Left colon (tissue), 2 donors: ENCODE results near the gene LBH. TPM values are rescaled to one million over a fixed set of nuclear protein-coding genes. Genes with fewer than 3 reads are reported as not detected.

Experiments
- ATAC-seq: fragments of 200-7000 bp; cut with Tn5 transposase; one replicate; pipeline ENCODE4 v1.9.1; 2020; ENCODE audit warnings: mild to moderate bottlenecking, moderate library complexity
- DNase-seq, 2 donors: peaks; one replicate each; pipeline ENCODE4 v3.0.0-alpha.2; 2020
- intact Hi-C, 2 donors: fragments of 100-400 bp; cut with DNase I in 1 of 2; cut with micrococcal nuclease in 1 of 2; formaldehyde crosslinking; loops; one replicate each; pipeline versions ENCODE4 v1.11.2 to v1.14.0; 2022; cut with DNase I, micrococcal nuclease
- total RNA-seq, 2 donors: library from RNA; stranded (reverse); fragmentation: NEBNext Ultra II Directional; extraction: Animal tissue kit (Norgen Biotek cat#: 25700); gene quantifications; one replicate each; pipeline ENCODE4 v1.2.1, GENCODE V29; 2021
- donor health status: DM: no; HTN: no; CAD: no.
- donor health status: DM: yes; HTN: yes; CAD: no.

Gene LBH
- total RNA-seq, 2 donors from 2014 or later = 7.5 to 14.5 TPM

DNA sequence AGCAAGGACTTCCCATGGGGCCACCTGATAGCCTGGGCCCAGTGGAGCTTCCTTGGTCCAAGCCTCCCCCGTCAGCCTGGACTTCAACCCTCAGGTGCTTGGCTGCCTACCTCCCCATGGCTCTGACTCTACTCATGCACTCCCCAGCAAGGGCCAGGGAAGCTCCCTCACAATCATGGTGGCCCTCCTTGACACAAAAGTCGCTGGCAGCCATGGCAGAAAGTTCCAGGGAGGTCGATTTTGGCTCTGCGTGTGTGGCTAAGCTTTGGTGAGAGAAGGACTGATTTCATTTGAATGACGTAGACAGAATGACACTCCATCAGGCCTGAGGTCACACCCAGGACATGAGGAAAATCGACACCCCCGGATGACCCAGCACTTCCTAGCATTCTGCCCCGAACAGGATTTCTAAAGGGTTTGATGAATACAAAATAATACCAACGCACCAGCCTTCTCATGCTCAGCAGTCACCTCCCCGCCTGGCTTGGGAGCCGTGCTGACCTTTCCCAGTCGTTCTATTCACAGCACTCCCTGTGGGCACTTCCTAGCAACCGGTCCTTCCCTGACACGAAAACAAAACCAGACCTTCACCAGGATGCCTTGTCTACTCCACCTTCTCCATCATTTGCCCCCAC lies 52.7 kb downstream of the LBH start:
- intact Hi-C loops = no loop called here

DNA sequence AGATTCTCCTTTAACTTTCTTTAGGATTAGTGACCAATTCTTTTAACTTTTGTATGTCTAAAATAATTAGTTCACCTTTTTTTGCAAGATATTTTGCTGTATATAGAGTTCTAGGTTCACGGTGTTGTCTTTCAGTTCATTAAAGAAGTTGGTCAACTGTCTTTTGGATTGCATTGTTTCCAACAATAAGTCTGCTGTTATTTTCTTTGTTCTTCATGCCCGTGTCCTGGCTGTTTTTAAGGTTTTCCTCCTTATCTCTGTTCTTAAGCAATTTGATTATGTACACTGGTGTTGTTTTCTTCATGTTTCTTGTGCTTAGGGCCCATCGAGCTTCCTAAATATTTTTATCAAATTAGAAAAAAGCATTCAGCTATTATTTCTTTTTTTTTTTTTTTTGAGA lies 54.4 kb downstream of the LBH start:
- ATAC-seq (no peak), DNase-seq (no peak)
- intact Hi-C loops = no loop called here

More for the DNA sequence above, 52.7 kb downstream of the LBH start:
- ATAC-seq (no peak), DNase-seq (no peak)

GRCh38 chr2:30287190-30287840 lies 56.0 kb downstream of the LBH start:
- no peak for DNase-seq
- intact Hi-C loops = no loop called here
- ATAC-seq = no peak

GRCh38 chr2:30287857-30288513 lies 56.7 kb downstream of the LBH start:
- ATAC-seq = no peak
- intact Hi-C loops = no loop called here
- DNase-seq = no peak

- DNase-seq = no peak
- intact Hi-C loops = no loop called here
- no peak for ATAC-seq
Measured at GRCh38 chr2:30288561-30288960, 57.2 kb downstream of the LBH start.

GRCh38 chr2:30293303-30293921 lies 62.1 kb downstream of the LBH start:
- ATAC-seq (peak; percentile 23), DNase-seq (no peak)
- intact Hi-C loops = no loop called here

- ATAC-seq = no peak
- intact Hi-C loops = no loop called here
- no peak for DNase-seq
Measured at GRCh38 chr2:30294133-30294532, 62.8 kb downstream of the LBH start.

- no peak for DNase-seq
- intact Hi-C loops = no loop called here
- no peak for ATAC-seq
Measured at GRCh38 chr2:30296496-30296895, 65.2 kb downstream of the LBH start.

GRCh38 chr2:30298302-30298701 lies 67.0 kb downstream of the LBH start:
- DNase-seq = no peak
- no peak for ATAC-seq
- intact Hi-C loops = no loop called here

DNA sequence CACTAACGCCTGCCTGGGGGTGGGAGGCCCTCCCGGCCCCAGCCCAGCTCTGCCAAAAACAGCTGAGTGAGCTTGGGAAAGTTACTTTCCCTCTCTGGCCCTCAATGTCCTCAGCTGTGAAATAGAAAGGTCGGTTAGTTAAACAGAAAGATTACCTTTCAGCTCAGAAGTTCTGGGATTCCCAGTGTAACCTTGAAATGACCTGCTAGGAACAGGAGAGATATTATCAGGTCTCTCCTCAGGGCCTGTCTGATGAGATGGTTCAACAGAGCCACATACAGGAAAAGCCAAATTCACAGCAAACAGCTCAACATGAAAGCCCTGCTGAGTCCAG lies 68.8 kb downstream of the LBH start:
- intact Hi-C loops = no loop called here
- ATAC-seq = no peak
- DNase-seq = no peak

DNA sequence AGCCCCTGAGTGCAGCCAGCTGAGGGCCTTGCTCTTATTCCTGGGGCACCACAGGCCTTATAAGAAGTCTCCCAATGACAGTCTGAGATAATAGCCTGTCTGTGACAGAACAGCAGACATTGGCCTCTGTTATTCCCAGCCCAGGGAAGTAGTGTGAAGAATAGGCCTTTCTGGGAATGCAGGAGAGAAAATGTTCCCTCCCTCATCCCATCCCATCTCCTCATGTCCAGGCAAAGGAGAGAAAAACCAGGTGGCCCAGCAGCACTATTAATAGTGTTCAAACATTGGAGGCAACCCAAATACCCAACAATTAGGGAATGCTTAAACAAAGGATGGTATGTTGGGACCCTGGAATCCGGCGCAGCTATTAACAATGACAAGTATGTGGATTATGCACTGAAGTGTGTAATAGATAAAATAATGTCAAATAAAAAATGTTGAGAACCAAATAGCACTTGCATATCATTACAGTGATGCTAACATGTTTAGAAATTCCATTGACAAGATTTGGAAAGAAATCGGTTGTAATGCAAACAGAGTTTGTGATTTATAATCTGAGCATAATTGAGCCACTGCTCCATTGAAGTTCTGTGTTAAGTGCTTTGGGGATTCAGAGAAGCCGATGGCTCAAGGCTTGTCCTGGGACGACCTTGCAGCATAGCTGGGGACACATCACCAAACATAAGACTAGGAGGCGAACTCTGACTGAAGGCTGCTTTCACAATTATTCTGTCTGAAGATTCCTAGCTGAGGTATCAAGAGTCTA lies 69.3 kb downstream of the LBH start:
- DNase-seq = no peak
- intact Hi-C loops = no loop called here
- ATAC-seq = no peak

DNA sequence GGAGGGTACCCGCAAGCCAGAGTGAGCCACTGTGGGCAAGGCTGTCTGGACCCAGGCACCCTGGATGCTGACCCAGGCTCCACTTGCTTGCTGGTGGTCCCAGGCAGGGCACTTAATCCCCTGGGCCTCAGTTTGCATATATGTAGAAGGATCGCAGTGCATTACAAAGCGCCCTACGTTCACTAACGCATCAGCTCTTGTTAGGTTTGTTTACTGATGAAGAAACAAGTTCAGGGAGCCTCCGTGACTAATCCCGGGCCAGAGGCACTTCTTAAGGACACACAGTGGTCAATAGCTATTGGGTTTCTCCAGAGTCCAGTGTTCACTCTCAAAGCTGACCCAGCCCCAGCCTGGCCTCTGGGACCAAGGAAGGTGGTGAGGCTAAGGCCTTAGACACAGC lies 70.2 kb downstream of the LBH start:
- intact Hi-C loops = no loop called here
- DNase-seq = no peak
- no peak for ATAC-seq

GRCh38 chr2:30302566-30302965 lies 71.2 kb downstream of the LBH start:
- no peak for ATAC-seq
- intact Hi-C loops = no loop called here
- DNase-seq = no peak

DNA sequence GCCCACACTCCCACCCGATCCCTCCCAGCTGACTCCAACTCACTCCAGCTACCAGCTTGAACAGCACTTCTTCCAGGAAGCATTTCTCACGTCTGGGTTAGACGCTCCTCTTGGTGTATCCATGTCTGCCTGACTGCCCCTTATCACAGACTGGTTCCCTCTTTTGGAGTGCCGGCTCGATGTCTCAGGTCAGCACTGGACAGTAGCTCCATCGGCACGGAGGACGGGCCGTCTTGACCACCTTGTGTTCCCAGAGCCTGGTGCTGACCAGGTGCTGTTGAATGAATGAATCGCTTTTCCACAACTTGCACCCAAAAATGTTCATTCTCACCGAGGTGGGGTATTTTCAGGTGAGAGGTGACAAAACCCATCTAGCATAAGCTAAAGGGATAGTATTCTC lies 71.8 kb downstream of the LBH start:
- DNase-seq (no peak), ATAC-seq (no peak)
- intact Hi-C loops = no loop called here

DNA sequence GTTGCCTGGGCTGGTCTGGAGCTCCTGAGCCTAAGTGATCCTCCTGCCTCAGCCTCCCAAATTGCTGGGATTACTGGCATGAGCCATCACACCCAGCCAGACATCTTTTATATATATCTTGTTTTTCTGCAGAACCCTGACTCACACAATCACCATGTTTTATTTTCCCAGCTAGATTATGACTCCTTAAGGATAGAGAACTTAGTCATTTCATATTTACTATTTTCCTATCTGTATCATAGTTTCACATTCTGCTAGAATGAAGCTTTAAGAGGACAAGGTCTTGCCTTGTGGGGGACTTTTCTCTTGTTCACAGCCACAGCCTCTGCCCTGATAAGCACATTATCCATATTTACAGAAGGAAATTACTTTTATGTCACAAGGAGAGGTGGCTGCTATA lies 73.9 kb downstream of the LBH start:
- ATAC-seq = no peak
- intact Hi-C loops = no loop called here
- no peak for DNase-seq

- DNase-seq (no peak), ATAC-seq (no peak)
- intact Hi-C loops = no loop called here
Measured at GRCh38 chr2:30306522-30306921, 75.2 kb downstream of the LBH start.

DNA sequence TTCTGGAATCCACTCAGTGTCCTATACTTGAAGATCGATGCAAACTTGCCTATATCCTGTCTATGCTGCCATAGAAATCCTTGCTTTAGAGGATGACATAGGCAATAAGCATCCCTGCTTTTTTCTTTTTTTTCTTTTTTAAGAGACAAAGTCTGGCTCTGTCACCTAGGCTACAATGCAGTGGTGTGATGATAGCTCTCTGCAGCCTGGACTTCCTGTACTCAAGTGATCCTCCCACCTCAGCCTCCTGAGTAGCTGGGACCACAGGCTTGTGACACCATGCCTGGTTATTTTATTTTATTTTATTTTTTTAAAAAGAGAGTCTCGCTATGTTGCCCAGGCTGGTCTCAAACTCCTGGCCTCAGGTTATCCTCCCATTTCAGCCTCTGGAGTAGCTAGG lies 76.9 kb downstream of the LBH start:
- intact Hi-C loops = no loop called here
- DNase-seq (no peak), ATAC-seq (no peak)
